Measurements from ENCODE around the gene GPATCH1.
"Not testable (repeated sequence)": the region's sequence is repeated elsewhere in the genome, so short reads cannot be mapped to it uniquely, and the experiment has no call there.

GPATCH1 gene

DNA sequence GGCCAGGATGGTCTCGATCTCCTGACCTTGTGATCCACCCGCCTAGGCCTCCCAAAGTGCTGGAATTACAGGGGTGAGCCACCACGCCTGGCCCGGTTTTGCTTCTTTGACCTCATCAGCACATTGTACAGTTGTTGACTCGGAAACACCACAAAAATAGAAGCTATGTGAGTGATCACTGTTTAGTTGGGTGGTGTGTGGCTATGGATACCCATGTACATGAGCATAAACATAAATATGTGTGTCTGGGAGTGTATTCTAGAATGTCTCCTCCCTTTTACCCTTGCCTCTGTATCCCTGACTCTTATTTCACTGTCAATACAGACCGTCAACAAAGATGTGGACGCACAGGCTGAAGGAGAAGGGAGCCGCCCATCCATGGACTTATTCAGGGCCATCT, 36.5 kb downstream of the GPATCH1 start:
- DNase-seq = no peak

DNA sequence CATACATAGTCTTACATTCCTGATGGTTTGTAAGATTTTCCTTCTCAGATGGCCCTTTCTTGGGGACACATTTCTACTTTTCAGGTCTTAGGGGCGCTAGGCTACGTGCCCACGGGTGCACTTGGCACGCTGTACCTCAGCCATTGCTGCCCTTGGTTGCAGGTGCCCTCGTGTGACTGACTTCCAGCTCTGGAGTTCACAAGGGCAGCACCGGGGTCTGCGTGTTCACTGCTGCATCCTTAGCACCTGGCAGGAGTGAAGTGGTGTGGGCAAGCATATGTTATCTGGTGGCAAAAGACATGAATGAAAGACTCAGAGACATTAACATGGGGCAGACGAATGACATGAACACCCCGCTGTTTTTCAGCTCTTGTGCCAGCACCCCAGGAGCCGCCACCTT, 37.7 kb downstream of the GPATCH1 start:
- DNase-seq = no peak

DNA sequence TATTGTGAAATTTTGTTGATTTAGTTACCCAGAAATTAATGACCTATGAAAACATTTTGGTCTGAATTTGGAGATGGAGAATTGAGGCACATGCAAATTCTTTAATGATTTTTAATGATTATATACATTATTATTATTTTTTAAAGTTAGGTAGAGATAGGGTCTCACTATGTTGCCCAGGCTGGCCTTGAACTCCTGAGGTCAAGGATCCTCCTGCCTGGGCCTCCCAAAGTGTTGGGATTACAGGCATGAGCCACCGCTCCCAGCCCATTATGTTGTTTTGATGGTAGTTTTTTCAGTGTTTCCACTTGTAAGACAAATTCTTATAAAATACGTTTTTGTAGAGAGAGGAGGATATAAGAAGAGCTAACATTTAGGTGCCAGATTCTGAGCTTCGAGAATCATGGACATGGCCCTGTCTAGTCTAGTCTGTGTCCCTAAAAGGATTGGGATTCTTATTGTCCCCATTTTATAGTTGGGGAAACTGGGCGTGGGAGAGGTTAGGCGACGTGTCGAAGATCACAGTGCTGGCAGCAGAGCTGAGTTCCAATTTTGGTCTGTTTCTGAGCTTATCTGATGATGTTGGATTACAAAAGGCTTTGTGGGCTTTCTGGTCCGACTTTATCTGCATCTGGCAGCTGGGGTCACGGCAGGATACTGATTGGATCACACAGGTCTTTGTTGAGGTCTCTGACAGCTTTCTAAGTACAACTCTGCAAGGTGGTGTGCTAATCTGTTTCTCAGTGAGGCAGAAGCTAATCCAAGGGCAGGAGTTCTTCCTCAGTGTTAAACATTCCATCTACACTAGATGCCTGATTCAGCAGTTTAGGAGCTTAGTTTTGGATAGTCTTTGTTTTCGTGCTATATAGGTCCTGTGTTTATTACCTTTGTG, 43.5 kb downstream of the GPATCH1 start:
- no peak for DNase-seq

DNA sequence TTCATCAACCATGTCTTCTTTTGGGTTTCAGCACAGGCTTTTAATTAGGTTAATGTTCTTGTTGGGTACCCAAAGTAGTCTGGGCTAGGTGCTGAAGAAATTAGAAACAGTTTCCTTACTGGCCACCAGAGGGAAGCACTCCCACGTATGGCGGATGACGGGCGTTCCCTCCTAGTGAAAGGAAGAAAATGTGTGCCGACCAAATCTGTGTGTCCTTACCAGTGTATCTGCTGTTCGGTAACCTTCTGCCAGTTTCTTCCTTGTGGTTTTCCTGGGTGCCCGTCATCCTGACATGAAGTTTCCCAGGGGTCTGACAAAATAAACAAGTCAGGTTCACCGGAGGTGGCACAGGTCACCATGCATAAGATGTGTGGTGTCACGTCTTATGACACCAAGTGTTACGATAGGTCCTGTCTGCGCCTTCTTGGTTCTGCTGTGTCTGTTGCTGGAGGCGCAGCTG, 45.0 kb downstream of the GPATCH1 start:
- peak; percentile 51 for DNase-seq

DNA sequence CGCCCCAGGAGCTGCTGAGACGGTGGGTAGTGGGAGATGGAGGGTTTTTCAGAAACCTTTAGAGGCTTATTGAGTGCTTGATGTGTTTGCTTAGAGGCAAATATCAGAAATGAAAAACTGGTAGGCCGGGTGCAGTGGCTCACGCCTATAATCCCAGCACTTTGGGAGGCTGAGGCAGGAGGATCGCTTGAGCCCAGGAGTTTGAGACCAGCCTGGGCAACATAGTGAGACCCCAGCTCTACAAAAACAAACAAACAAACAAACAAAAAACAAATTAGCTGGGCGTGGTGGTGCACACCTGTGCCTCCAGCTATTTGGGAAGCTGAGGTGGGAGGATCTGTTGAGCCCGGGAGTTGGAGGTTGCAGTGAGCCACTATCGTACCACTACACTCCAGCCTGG, 45.7 kb downstream of the GPATCH1 start:
- DNase-seq = not testable (repeated sequence)

DNA sequence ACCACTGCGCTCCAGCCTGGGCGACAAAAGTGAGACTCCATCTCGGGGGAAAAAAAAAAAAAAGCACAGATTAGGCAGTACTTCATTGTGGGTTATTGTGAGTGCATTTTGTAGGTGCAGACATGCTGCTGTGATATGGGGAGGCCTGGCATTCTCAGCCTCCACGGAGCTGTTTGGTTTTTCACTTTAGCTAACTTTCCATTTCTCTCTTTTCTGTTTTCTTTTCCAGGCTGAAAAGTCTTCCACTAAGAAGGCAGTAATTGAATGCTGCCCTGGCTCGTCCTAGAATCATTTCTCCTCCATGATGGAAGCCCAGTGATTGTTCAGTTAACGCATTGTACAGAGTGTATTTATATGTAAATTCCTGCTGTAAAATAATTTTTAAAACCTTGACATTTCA, 48.9 kb downstream of the GPATCH1 start:
- no peak for DNase-seq

DNA sequence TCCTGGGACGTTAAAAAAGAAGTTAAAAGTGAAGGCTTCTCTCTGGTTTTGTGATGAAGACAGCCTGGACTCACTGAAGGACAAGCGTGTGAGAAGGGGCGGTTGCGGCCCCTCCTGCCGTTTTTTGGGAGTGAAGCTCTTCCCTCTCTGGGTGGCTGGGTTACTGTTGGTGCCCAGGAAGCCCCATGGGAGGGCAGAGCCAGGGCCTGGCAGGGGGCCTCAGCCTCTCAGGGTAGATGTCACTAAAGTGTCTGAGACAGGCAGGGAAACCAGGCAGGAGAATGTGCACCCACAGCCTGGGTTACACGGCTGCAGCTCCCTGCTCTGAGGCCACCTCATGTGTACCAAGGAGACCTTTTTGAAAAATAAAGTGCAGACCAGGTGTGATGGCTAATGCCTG, 49.5 kb downstream of the GPATCH1 start:
- no peak for DNase-seq

DNA sequence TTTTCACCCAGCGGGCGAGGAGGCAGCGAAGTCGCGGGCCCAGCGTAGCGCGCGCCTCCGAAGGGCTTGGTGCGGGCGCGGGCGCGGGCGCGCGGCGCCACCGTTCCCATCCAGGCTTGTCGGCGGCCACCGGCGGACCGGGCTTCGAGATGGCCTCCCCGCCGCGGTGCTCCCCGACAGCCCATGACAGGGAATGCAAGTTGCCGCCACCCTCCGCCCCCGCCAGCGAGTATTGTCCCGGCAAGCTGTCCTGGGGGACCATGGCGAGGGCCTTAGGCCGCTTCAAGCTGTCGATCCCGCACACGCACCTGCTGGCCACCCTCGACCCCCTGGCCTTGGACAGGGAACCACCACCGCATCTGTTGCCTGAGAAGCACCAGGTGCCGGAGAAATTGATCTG, 51.0 kb downstream of the GPATCH1 start, which contains the start of gene WDR88:
WDR88 (plus strand) TSS at position 94 of the 400 bp plus-strand sequence; CDS start at position 150, 56 bp downstream.
- DNase-seq = no peak

DNA sequence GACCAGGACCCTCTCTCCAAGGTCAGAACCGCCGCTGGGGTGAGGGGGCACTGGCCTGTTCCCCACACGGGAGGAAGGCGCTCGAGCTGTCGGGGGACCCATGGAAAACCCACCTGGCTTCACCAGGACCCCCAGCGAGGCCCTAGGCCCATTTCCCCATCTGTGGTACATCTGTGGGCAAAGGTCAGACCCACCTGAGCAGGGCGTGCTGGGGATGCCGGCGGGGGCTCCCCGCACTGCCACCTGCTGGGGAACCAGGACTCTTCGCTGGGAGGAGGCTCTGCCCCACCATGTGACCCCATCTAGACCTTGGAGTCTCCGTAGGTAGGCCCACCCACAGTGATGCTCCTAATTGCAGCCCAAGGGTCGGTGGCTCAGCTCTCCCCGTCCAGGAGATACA, 51.4 kb downstream of the GPATCH1 start:
- DNase-seq = no peak

DNA sequence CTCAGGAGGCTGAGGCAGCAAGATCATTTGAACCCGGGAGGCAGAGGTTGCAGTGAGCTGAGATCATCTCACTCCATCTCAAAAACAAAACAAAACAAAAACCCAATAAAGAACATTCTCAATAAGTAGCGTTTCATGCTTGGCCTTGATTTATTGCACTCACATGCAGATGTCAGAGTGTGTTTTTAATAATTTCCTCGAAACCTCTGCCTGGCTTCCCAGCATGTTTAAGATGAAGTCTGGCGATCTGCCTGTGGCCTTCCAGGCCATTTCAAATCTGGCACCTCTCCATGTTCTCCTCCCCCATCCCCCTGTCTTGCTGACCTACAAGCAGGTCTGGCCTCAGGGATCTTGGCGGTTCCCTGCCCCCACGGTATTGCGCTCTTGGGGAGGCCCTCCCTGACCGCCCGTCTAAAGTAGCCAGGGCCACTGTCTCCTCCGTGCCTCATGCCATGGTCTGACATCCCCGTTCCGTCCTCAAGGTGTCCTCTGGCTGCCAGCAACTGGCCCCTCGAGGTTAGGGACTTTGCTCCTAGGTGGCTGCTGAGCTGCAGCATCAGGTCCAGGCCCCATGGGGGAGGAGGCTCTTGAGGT, 52.6 kb downstream of the GPATCH1 start:
- DNase-seq = no peak

DNA sequence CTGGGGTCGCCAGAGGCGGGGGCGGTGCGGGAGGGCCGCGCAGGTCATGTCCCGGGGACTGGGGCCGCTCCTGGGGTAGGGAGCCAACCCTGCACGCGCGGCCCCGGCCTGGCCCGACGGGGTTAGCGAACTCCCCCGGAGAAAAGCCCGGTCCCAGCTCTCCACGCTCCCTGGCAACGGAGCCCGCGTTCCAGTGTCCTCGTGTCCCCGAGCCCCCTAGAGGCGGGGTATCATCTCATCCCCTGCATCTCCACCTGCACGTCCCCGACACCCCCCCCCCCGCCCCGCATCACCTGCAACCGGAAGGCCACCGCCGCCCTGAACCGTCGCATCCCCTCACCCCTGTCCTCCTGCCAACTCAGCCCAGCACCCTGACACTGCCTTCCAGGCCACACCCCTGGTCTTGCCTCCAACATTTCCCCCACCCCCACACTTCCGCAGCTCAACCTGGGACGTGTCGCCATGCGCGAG, 53.6 kb downstream of the GPATCH1 start:
- DNase-seq = peak; percentile 61

DNA sequence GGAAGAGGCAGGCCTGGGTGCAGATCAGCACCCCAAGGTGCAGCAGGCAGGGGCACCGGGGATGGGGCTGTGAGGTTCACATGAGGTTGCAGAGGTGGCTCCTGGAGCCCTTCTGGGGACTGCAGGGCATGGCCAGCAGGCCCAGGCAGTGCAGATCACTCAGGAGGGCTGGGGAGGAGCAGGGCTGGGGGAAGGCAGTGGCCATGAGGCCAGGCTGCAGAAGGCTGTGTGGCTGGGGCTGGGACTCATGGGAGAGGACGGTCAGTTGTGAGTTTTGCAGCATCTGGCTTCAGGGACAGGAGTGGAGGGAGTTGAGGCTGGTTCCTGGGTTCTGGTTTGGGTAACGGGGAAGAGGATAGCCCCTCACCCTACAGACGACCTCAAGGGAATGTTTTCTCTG, 58.2 kb downstream of the GPATCH1 start:
- DNase-seq = no peak

DNA sequence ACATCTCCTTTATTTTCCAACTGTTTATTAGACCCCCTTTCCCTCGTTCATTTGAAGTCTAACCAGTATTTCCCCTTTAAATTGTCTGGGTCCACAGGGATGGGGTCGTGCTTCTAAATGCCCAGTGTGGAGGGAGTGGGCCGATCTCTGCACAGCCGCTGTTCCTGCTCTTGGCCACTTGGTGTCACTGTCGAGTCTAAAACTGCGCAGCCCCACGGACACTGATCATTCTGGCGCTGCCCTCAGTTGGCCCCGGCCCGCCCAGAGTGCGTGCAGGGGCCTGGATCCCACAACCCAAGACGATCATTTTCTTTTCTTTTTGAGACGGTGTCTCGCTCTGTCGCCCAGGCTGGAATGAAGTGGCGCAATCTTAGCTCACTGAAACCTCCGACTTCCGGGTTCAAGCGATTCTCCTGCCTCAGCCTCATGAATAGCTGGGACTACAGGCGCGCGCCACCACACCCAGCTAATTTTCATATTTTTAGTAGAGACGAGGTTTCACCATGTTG, 63.0 kb downstream of the GPATCH1 start:
- DNase-seq = peak; percentile 64

DNA sequence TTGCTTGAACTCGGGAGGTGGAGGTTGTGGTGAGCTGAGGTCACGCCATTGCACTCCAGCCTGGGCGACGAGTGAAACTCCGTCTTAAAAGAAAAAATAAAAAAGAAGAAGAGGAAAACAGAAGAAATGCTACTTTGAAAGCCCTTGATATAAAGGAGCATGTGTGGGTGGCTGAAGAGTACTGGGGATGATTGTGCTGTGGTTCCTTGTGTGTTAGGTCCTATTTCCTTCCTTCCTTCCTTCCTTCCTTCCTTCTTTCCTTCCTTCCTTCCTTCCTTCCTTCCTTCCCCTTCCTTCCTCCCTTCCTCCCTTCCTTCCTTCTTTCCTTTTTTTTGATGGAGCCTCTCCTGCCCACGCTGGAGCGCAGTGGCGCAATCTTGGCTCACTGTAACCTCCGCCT, 65.2 kb downstream of the GPATCH1 start:
- DNase-seq = no peak

DNA sequence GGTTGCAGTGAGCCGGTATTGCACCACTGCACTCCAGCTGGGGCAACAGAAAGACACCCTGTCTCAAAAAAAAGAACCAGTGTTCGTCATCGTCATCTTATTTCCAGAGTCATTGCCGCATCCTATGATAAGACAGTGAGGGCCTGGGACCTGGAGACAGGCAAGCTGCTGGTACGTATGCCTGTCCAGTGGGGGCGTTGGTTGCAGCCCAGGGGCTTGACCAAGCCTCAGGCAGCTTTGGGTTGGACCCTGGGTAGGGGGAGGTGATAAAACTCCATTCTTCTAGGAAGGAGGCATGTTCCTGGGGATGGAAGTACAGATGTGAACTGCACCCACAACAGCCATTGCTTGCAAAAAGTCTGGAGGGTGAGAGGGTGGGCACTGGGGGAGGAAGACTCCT, 66.6 kb downstream of the GPATCH1 start:
- DNase-seq = no peak

DNA sequence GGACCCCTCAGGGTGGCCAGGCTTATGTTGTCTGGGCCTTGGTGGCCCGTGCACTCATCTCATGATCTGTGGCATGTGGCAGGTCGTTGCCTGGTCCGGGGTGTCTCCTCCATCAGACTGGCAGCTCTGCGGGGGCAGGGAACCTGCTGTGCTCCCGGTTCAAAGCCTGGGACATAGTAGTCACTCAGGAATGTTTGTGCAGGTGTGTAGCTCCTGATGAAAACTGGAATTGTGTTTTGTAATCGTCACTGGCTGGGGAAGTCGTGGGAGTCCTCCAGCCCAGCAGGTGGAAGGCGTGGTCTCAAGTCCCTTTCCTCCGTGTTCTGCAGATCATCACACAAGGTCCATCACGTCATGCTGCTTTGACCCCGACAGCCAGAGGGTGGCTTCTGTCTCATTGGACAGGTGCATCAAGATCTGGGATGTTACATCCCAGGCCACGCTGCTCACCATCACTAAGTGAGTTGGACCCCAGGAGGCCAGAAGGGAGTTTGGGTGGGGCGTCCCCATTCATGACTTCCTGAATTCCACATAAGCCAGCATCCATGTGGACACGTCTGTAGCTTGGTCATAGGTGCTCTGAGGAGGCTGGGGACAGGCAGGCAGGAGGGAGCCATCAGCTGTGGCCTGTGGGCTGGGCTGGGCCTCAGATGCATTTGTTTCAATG, 70.0 kb downstream of the GPATCH1 start:
- no peak for DNase-seq

DNA sequence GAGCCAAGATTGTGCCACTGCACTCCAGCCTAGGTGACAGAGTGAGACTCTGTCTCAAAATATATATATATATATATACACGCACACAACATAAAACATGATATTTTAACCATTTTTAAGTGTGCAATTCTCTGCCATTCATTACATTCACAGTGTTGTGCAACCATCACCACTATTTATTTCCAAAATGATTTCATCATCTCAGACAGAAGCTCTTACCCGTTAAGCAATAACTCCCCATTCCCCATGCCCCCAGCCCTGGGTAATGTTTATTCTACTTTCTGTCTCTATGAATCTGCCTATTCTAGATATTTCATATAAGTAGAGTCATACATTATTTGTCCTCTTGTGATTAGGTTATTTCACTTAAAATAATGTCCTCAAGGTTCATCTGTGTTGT, 71.2 kb downstream of the GPATCH1 start:
- no peak for DNase-seq

DNA sequence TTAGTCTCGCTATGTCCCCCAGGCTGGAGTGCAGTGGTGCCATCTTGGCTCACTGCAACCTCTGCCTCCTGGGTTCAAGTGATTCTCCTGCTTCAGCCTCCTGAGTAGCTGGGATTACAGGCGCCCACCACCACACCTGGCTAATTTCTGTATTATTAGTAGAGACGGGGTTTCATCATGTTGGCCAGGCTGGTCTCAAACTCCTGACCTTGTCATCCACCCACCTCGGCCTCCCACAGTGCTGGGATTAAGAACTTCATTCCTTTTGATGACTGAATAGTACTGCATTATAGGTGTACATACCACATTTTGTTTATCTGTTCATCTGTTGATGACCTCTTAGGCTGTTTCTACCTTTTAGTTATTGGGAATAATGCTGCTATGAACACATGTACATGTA, 71.6 kb downstream of the GPATCH1 start:
- not testable (repeated sequence) for DNase-seq

DNA sequence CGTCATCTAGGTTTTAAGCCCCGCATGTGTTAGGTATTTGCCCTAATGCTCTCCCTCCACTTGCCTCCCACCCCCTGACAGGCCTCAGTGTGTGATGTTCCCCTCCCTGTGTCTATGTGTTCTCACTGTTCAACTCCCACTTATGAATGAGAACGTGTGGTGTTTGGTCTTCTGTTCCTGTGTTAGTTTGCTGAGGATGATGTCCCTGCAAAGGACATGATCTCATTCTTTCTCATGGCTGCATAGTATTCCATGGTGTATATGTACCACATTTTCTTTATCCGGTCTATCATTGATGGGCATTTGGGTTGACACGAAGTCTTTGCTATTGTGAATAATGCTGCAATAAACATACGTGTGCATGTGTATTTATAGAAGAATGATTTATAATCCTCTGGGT, 73.3 kb downstream of the GPATCH1 start:
- DNase-seq = not testable (repeated sequence)

DNA sequence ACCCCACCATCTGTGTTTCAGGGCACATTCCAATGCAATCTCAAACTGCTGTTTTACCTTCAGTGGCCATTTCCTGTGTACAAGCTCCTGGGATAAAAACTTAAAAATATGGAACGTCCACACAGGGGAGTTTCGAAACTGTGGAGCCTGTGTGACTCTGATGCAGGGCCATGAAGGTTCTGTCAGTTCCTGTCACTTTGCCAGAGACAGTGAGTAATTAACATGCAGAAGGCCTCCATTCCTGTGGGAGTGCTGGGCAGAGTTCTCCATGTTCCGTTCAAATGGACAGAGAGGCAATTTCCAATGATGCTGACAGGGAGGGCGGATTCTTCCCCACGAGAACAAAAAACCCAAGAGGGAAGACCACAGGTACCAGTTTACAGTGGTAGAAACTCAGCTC, 75.4 kb downstream of the GPATCH1 start:
- no peak for DNase-seq

DNA sequence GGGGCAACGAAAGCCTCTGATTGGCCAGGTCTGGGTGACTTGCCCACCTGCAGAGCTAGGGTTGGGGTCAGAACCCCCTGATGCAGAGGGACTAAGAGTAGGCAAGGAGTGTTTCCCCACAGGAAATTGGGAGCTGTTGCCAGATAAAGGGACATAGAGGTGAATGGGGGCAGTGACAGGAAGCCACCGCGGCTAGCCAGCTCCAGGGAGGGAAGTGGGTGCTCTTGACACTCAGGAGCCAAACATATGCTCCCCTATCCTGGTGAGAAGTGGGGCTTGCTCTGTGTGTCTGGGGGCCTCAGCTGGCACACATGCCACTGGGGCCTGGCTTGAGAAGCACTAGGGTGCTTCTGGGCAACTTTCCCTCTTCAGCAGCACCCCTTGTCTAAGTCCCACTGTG, 76.9 kb downstream of the GPATCH1 start:
- no peak for DNase-seq

DNA sequence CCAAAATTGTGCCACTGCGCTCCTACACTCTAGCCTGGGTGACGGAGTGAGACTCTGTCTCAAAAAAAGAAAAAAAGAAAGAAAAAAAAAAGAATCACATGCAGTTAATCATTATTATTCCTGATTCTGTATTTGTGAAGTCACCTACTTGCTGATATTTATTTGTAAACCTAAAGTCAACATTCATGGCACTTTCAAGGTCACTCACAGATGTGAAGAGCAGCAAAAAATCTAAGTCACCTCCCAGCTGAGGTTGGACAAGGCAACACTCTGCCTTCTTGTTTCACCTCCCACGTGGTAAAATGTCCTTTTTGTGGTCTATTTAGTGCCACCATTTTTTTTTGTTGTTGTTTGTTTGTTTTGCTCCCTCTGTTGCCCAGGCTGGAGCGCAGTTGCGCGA, 77.4 kb downstream of the GPATCH1 start:
- no peak for DNase-seq

DNA sequence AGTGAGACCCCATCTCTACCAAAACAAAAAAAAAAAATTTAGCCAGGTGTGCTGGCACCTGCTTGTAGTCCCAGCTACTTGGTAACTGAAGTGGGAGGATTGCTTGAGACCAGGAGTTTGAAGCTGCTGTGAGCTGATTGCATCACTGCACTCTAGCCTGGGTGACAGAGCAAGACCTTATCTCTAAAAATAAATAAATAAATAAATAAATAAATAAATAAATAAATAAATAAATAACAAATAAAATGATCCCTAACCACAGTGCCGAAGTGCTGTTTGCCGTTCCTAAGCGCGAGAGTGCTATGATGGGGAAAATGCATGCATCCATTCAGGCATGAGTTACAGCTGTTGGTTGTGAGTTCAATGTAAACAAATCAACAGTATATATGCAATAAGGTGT, 78.2 kb downstream of the GPATCH1 start:
- DNase-seq = no peak

DNA sequence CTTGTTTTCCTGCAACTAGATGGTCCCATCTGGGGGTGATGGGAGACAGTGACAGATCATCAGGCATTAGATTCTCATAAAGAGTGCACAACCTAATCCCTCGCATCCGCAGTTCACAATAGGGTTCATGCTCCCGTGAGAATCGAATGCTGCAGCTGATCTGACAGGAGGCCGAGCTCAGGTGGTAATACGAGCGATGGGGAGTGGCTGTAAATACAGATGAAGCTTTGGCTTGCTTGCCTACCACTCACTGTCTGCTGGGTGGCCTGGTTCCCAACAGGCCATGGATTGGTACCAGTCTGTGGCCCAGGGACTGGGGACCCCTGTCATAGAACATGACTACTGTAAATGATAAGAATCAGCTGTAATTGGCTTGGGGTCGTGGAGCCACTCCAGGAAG, 78.9 kb downstream of the GPATCH1 start:
- DNase-seq = no peak
